NCI-H146 (cell line): Measurements from ENCODE around the gene RBM15B.
"Not testable (repeated sequence)": the region's sequence is repeated elsewhere in the genome, so short reads cannot be mapped to it uniquely, and the experiment has no call there.

Source experiments
- DNase-seq: peaks from one replicate; lab custom pipeline; 2025; lab: John Stamatoyannopoulos, UW

Gene RBM15B

DNA sequence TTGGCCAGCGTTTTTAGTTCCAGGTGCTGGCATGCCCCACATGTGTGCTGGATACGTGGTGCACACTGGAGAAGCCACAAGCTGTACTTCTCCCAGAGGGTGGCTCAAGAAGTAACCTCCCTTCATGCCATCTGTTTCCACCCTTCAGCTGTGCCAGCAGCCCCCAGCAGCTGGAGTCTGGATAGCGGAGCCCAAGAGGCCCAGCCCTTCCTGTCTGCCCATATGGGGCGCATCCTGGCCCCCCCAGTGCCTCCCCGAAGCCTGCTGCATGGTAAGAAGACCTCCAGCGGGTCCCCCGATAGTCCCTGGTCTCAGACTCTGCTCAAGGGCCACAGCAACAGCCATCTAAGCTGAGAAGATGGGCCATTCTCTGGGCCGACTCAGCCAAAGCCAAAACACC lies 11.8 kb upstream of the RBM15B start:
- no peak for DNase-seq

DNA sequence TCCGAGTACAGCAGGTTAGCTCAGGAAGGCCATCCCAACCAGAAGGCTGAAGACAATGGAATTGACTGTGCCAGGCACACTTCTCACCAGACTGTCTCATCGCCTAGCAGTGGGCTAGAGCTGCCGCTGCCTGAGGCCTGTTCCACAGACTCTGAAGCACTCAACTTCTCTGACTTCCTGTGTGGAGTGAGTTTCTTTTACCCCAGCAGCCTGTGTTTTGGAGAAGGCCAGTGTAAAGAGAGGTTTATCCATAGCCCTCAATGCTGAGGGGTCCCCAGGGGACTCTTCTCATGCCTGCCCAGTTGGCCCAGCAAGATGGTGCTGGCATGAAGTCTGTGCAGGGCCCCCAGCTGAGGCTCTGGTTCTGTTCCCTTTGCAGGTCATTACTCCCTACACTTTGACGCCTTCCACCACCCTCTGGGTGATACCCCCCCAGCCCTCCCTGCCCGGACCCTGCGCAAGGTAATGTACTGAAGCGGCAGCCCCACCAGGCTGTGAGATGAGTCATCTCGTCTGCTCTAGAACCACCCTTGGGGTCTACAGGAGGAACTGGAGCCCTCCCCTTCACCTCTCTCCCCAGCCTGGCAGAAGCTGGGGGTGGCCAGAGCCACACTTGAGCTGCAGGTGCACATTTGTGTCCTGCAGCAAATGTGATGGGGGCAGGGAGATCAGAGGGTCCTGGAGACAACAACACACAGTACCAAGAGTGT lies 11.2 kb upstream of the RBM15B start:
- no peak for DNase-seq

- DNase-seq, result no peak
These were observed 10.3 kb upstream of the RBM15B start for GRCh38 chr3:51380601-51381332.

GRCh38 chr3:51381333-51381705 lies 9.8 kb upstream of the RBM15B start:
- no peak for DNase-seq

- DNase-seq, result no peak
These were observed 8.9 kb upstream of the RBM15B start for GRCh38 chr3:51382076-51382745.

DNA sequence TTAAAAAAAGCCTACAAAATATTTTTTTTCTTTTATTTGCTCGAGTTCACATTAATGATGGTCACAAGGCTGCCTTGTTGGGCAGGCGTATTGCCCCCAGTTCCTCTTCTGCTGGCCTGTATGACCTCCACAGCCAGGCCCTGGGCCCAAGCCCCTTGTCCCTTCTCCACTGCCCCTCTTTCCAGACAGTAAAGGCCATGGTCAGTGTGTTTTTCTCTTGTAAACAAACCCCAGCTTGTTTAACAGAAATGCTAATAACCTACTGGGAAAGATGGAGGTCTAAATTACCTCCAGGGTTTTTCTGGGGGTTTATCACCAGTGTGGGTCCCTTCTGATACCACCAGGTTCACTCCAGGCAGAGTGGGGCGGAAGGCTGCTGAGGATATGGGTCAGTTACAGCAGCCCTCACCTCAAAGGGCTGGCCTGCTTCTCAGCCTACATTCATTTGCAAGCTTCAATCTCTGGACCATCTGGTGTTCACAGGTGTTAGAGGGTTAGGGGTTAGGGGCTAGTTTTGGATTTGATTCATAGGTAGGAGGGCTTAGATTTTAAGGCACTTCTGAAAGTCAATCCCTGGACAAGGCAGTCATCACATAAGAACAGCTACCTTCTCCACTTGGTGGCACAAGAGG lies 8.0 kb upstream of the RBM15B start:
- DNase-seq, result no peak

GRCh38 chr3:51384055-51384725 lies 6.9 kb upstream of the RBM15B start:
- DNase-seq, result peak; percentile 30

- peak; percentile 95 for DNase-seq
These were observed 6.2 kb upstream of the RBM15B start, which contains the start of gene MANF for GRCh38 chr3:51384726-51385473. Gene MANF (plus strand): TSS chr3:51385291. CDS start chr3:51385343, 52 bp downstream.

- DNase-seq, result no peak
These were observed 5.4 kb upstream of the RBM15B start for GRCh38 chr3:51385621-51386091.

GRCh38 chr3:51386159-51386851 lies 4.8 kb upstream of the RBM15B start:
- DNase-seq, result no peak

GRCh38 chr3:51386852-51387229 lies 4.2 kb upstream of the RBM15B start:
- DNase-seq, result no peak

DNA sequence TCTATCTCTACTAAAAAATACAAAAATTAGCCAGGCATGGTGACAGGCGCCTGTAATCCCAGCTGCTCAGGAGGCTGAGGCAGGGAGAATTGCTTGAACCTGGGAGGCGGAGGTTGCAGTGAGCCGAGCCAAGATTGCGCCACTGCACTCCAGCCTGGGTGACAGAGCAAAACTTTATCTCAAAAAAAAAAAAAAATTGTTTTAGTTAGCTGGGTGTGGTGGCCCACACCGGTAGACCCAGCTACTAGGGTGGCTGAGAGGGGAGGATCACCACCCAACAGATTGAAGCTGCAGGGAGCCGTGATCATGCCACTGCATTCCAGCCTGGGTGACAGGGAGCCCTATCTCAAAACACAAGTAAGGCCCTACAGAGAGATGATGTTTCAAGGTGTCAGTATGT lies 3.8 kb upstream of the RBM15B start:
- not testable (repeated sequence) for DNase-seq

DNA sequence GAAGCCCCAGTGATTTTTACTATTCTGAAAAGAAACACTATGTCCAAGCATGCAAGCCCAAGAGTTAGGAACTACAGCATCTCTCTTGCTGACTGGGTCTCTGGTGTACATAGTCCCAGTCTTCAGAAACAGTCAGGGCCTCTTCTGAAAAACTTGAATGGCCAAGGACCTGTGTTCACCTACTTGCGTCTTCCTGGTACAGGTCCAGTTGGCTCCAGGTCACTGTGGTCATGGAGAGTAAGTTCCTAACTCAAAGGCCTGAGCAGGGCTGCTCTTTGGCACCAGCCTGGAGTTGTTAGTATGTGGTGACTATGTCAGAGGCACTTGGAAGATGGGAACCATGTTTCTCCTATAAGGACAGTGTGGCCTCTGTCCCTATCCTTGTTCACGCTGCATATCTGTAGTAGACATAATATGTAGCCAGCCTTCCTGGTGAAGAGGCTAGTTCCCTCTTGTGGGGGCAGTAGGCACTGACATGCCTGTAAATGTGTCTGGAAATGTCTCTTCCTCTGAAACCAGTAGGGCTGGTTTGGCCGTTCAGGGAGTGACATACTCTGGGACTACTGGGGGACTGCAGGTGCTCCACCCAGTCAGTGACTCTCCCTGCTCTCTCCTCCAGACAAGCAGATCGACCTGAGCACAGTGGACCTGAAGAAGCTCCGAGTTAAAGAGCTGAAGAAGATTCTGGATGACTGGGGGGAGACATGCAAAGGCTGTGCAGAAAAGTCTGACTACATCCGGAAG lies 2.6 kb upstream of the RBM15B start:
- DNase-seq, result no peak

DNA sequence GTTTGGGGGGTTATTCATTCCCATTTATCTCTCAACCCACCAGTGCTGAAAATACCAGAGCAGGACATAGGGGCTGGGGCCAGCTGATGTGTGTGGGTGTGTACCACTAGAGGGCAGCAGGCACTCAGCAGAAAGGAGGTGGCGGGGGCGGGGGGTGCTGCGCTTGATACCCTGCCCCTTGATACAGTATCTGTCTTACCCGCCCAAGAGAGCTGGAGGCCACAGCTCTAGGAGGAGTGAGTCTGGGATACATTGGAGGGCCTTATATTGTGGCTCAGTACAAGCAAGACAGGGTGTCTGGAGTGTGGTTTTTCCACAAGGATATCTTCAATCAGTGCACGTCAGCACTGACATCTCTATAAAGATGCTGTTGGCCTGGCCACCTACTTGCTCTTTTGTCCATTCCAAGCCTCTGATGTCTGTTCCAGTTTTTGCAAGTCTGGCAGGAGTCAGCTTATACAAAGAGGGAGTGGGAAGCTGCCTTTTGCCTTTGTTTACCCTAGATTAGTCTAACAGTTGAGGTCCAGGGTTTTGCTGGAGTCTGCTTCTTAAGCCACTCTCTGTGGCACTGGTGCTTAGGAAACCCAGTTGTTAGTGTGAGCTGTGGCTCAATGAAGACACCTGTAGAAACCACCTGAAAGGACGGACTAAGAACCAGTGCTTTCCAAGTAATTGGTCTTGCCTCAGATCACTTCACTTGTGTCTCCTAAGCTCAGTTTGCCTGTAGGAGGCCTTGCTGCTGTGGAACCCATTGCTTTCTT lies 1.5 kb upstream of the RBM15B start:
- DNase-seq, result peak; percentile 46

DNA sequence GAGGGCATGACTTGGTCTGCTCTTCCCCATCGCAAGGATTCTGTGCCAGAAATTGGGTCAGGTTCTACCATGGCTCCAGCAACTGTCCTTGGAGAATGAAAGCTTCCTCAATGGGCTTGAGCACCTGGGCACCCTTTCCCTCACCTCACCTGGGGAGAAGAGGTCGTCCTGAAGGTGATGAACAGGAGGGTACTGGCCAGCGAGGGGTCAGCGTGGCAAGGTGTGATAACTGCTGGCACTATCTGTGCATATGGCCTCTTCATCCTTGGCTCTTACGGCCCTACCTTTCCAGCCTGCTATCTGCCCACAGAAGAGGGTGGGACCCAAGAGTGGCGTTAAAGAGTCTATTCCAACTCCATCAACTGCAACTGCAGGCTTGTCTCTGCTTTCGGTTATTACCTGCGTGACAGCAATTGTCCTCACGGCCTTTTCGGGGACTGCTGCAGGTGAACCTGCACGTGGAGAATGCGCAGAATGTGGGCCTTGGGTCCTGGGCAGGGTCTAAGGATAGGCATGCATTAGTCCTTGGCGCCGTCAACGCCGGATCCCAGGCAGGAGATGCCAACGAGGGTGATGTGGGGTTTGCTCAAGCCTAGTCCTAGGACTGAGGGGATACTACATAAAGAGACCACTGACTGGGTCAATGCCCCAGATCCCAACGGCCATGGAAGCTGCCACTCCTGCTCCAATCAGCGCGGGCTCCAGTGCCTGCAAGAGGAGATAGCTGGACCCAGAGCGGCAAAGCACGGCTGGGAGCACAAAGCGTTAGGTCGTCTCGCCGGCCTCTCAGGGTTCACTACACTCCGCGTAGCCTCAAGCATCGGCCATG lies 625 bp upstream of the RBM15B start:
- no peak for DNase-seq

DNA sequence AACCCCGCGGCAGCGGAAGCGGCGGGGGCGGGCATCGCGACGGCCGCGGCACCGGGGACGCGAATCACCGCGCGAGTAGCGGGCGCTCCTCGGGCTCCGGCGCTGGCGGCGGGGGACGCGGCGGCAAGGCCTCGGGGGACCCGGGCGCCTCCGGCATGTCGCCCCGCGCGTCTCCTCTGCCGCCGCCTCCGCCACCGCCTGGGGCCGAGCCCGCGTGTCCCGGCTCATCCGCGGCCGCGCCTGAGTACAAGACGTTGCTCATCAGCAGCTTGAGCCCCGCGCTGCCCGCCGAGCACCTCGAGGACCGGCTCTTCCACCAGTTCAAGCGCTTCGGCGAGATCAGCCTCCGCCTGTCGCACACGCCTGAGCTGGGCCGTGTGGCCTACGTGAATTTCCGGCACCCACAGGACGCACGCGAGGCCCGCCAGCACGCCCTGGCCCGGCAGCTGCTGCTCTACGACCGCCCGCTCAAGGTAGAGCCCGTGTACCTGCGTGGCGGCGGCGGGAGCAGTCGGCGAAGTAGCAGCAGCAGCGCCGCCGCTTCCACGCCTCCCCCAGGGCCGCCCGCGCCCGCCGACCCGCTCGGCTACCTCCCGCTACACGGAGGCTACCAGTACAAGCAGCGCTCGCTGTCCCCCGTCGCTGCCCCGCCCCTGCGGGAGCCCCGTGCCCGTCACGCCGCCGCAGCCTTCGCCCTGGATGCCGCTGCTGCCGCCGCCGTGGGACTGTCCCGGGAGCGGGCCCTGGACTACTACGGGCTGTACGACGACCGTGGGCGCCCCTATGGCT lies 675 bp downstream of the RBM15B start:
- DNase-seq, result peak; percentile 15
